Natural killer cell (primary cell): ENCODE results near the gene TRAPPC2L. TPM values are rescaled to one million over a fixed set of nuclear protein-coding genes. Genes with fewer than 3 reads are reported as not detected.

Source experiments
- ATAC-seq, 3 donors: fragments of 150-1000 bp in 2 of 3; fragments of 200-7000 bp in 1 of 3; cut with Tn5 transposase; 1 replicate in 1 of 3; 2 replicates in 2 of 3; pipeline ENCODE4 v1.10.0; 2021; ENCODE audit warnings: mild to moderate bottlenecking in 2 of 3, moderate library complexity in 2 of 3
- DNase-seq, 2 donors: peaks; one replicate each; pipeline versions ENCODE4 v3.0.0 to v3.0.0-alpha.2; 2013 to 2021; ENCODE audit warnings: mixed read lengths in 1 of 2
- H3K27ac ChIP-seq: one replicate; pipeline ENCODE4 v1.5.1; 2013; ENCODE audit warnings: mild to moderate bottlenecking, low read length
- H3K27me3 ChIP-seq: one replicate; pipeline ENCODE4 v1.6.1; 2013; ENCODE audit warnings: low read length; ENCODE audit not compliant: control insufficient read depth, insufficient read depth
- H3K36me3 ChIP-seq: one replicate; pipeline ENCODE4 v1.6.1; 2013; ENCODE audit warnings: low read length; ENCODE audit not compliant: control insufficient read depth, insufficient read depth
- H3K4me1 ChIP-seq: one replicate; pipeline ENCODE4 v1.6.1; 2013; ENCODE audit warnings: low read length; ENCODE audit not compliant: control insufficient read depth, insufficient read depth
- H3K4me3 ChIP-seq: one replicate; pipeline ENCODE4 v1.5.1; 2013; ENCODE audit warnings: low read length
- H3K9me3 ChIP-seq: one replicate; pipeline ENCODE4 v1.6.1; 2013; ENCODE audit warnings: low read length; ENCODE audit not compliant: control insufficient read depth, insufficient read depth
- H3K27ac Mint-ChIP-seq, 2 donors: one replicate each; pipeline ENCODE4 v1.8.0; 2022; ENCODE audit warnings: mild to moderate bottlenecking in 2 of 2, mixed read lengths in 2 of 2, moderate library complexity in 1 of 2
- H3K27me3 Mint-ChIP-seq, 2 donors: one replicate each; pipeline ENCODE4 v1.8.0; 2022; ENCODE audit warnings: low read depth in 2 of 2, mixed read lengths in 2 of 2
- H3K36me3 Mint-ChIP-seq: one replicate; pipeline ENCODE4 v1.8.0; 2022; ENCODE audit warnings: mixed read lengths
- H3K4me1 Mint-ChIP-seq, 2 donors: one replicate each; pipeline ENCODE4 v1.8.0; 2022; ENCODE audit warnings: mixed read lengths in 2 of 2
- H3K4me3 Mint-ChIP-seq: one replicate; pipeline ENCODE4 v1.8.0; 2022; ENCODE audit warnings: mild to moderate bottlenecking, moderate library complexity, mixed read lengths
- H3K9me3 Mint-ChIP-seq, 2 donors: one replicate each; pipeline ENCODE4 v1.8.0; 2022; ENCODE audit warnings: mixed read lengths in 2 of 2
- CTCF ChIP-seq: fragments of 200-600 bp; IDR thresholded peaks from one replicate; pipeline ENCODE4 v1.8.0; 2022; ENCODE audit warnings: antibody characterized with exemption
- WGBS: methylation state at CpG from one replicate; pipeline ENCODE4 v1.1.7; 2013; ENCODE audit warnings: missing lambda C conversion rate; ENCODE audit not compliant: insufficient coverage; 5-methylcytosine and 5-hydroxymethylcytosine counted together
- intact Hi-C: fragments of 100-400 bp; cut with micrococcal nuclease; formaldehyde crosslinking; loops from one replicate; pipeline ENCODE4 v1.14.2; 2022
- total RNA-seq, 4 donors: library from RNA; stranded (reverse); fragments of 120-200 nt in 1 of 4; gene quantifications; one replicate each; pipeline versions ENCODE4 v1.2.3 to v1.2.4, GENCODE V29; 2013 to 2022

TRAPPC2L gene
- total RNA-seq, 3 donors from 2014 or later (not counting 1 experiment from before 2014, with no cell fraction given): 31.9 to 39.0 (median 36.2) TPM

- no peak for TF ChIP-seq CTCF
- intact Hi-C loops: loop anchor here (2.0 kb wide), 1 partner anchor 43 kb away; the partner anchor contains the start of genes GALNS and TRAPPC2L
- no peaks in the 10 kb centered on the region for H3K36me3 Mint-ChIP-seq
- Histone ChIP-seq H3K4me1 (peaks cover 24% of the 10 kb centered on the region), H3K36me3 (peaks cover 10% of the 10 kb centered on the region), H3K4me3 (no peak overlapping the region), H3K27me3 (no peaks in the 10 kb centered on the region), H3K27ac (no peak overlapping the region), H3K9me3 (no peaks in the 10 kb centered on the region)
- peaks cover 7 to 24% of the 10 kb centered on the region in 2 donors for H3K4me1 Mint-ChIP-seq
- no peak for ATAC-seq
- DNase-seq: no peak
- no peaks in the 10 kb centered on the region for H3K9me3 Mint-ChIP-seq
- 88% methylated on average over 24 of the region's 26 CpGs for WGBS
- H3K4me3 Mint-ChIP-seq: no peak overlapping the region
- no peaks in the 10 kb centered on the region for H3K27me3 Mint-ChIP-seq
- H3K27ac Mint-ChIP-seq: no peak overlapping the region
These were observed 43.4 kb upstream of the TRAPPC2L start for GRCh38 chr16:88813269-88814143.

DNA sequence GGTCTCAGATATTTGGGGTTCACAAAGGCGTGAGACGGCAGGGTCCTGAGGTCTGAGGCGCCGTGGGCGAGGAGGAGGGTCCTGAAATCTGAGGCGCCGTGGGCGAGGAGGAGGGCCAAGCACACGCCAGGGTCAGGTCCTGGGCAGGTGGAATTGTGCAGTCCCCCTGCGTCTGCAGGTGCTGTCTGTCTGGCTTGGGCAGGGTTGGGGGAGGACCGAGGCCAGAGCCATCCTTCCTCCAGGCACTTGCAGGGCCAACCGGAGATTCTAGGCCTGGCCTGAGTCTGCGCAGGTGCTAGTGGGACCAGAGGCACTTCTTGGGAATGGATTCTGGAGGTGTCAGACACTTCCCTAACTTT lies 42.8 kb upstream of the TRAPPC2L start:
- intact Hi-C loops: no loop called here
- H3K4me1 Mint-ChIP-seq: peaks cover 7 to 21% of the 10 kb centered on the region in 2 donors
- no peak for DNase-seq
- no peak overlapping the region for H3K4me3 Mint-ChIP-seq
- TF ChIP-seq CTCF: no peak
- no peaks in the 10 kb centered on the region for H3K9me3 ChIP-seq
- 90% methylated on average over 13 of the region's 13 CpGs for WGBS
- no peak overlapping the region for H3K27ac Mint-ChIP-seq
- no peaks in the 10 kb centered on the region for H3K9me3 Mint-ChIP-seq
- ATAC-seq: no peak
- H3K36me3 Mint-ChIP-seq: no peaks in the 10 kb centered on the region
- no peaks in the 10 kb centered on the region for H3K27me3 ChIP-seq
- no peaks in the 10 kb centered on the region for H3K27me3 Mint-ChIP-seq
- peaks cover 8% of the 10 kb centered on the region for H3K36me3 ChIP-seq
- no peak overlapping the region for H3K27ac ChIP-seq
- no peak overlapping the region for H3K4me3 ChIP-seq
- peaks cover 24% of the 10 kb centered on the region for H3K4me1 ChIP-seq

GRCh38 chr16:88815227-88815626 lies 41.7 kb upstream of the TRAPPC2L start:
- H3K9me3 ChIP-seq: no peaks in the 10 kb centered on the region
- WGBS: 93% methylated on average over 10 of the region's 10 CpGs
- no peaks in the 10 kb centered on the region for H3K36me3 ChIP-seq
- no peak overlapping the region for H3K27ac ChIP-seq
- no peaks in the 10 kb centered on the region for H3K36me3 Mint-ChIP-seq
- no peaks in the 10 kb centered on the region for H3K27me3 ChIP-seq
- intact Hi-C loops: no loop called here
- DNase-seq (no peak), ATAC-seq (no peak)
- peaks cover 19% of the 10 kb centered on the region for H3K4me1 ChIP-seq
- H3K27me3 Mint-ChIP-seq: no peaks in the 10 kb centered on the region
- H3K9me3 Mint-ChIP-seq: no peaks in the 10 kb centered on the region
- H3K4me3 ChIP-seq: no peak overlapping the region
- H3K4me1 Mint-ChIP-seq: peaks cover 7 to 15% of the 10 kb centered on the region in 2 donors
- H3K4me3 Mint-ChIP-seq: no peak overlapping the region
- no peak for TF ChIP-seq CTCF
- H3K27ac Mint-ChIP-seq: no peak overlapping the region
